ENCODE data around the gene NUP133. TPM values are rescaled to one million over a fixed set of nuclear protein-coding genes. Genes with fewer than 3 reads are reported as not detected.
"Not testable (repeated sequence)": the region's sequence is repeated elsewhere in the genome, so short reads cannot be mapped to it uniquely, and the experiment has no call there.

Gene NUP133
- total and polyA plus RNA-seq, 2 donors (not counting 1 experiment from before 2014, with no cell fraction given) = 10.5 to 50.5 TPM

- Histone ChIP-seq H3K27ac (ENCODE audit: low read length in 2 of 2) (no peak overlapping the region), H3K4me3 (ENCODE audit: control extremely low read depth in 1 of 5, extremely low read depth in 1 of 5, insufficient read depth in 1 of 5, low read depth in 2 of 5, low read length in 4 of 5) (no peak overlapping the region), H3K79me2 (ENCODE audit: control insufficient read depth, insufficient read depth, low read length) (no peaks in the 10 kb centered on the region), H2AFZ (ENCODE audit: insufficient read depth, low read depth, low read length, poor library complexity, severe bottlenecking) (no peak overlapping the region), H3K27me3 (replicated peaks in 1 of 4; ENCODE audit: control extremely low read depth in 1 of 4, control insufficient read depth in 3 of 4, insufficient read depth in 4 of 4, low read length in 3 of 4) (no peaks in the 10 kb centered on the region), H4K20me1 (ENCODE audit: control insufficient read depth, insufficient read depth, low read length, poor library complexity, severe bottlenecking) (no peaks in the 10 kb centered on the region), H3K9me3 (ENCODE audit: control extremely low read depth in 1 of 3, control insufficient read depth in 2 of 3, insufficient read depth in 1 of 3, low read length in 2 of 3) (peaks cover 0 to 4% (median 0%) of the 10 kb centered on the region in 3 donors), H3K36me3 (replicated peaks in 1 of 2; ENCODE audit: control extremely low read depth in 1 of 2, control insufficient read depth in 1 of 2, extremely low read depth in 1 of 2, insufficient read depth in 2 of 2, low read length in 1 of 2) (peaks cover 1 to 2% of the 10 kb centered on the region in 2 experiments), H3K4me1 (ENCODE audit: control insufficient read depth in 2 of 2, insufficient read depth in 2 of 2, low read length in 2 of 2) (peaks cover 0 to 4% of the 10 kb centered on the region in 2 donors), H3K9ac (ENCODE audit: low read length) (no peak overlapping the region), H3K4me2 (replicated peaks; ENCODE audit: low read depth, low read length, poor library complexity, severe bottlenecking) (no peak overlapping the region)
- no peak overlapping the region for H3K27ac Mint-ChIP-seq
- CTCF ChIA-PET = interaction anchor here (0.6 to 3.0 kb wide), 13 partner anchors 13 to 850 kb away, joined by 3 to 101 read pairs (median 4); no protein-coding TSS in a partner anchor
- 65% methylated on average over 2 of the region's 8 CpGs for WGBS (ENCODE audit: insufficient coverage)
- POLR2A ChIA-PET = interaction anchor here (0.6 kb wide), 2 partner anchors 10 to 790 kb away, joined by 4 to 11 read pairs; no protein-coding TSS in a partner anchor
- H3K4me1 Mint-ChIP-seq = peaks cover 2% of the 10 kb centered on the region
- H3K4me3 Mint-ChIP-seq = no peak overlapping the region
- intact Hi-C loops (cut with micrococcal nuclease) = loop anchor here (1.0 kb wide), 3 partner anchors 32 to 850 kb away; no protein-coding TSS in a partner anchor
- TF ChIP-seq CTCF (IDR thresholded peaks at IDR 0.05) (peak; percentile 84), EZH2 (IDR thresholded peaks at IDR 0.05; ENCODE audit: borderline replicate concordance, insufficient read depth, low read depth, low read length, poor library complexity, severe bottlenecking) (no peak)
- ATAC-seq (ENCODE audit: low read depth) (peak; percentile 85), DNase-seq (peak; percentile 76)
- no peaks in the 10 kb centered on the region for H3K27me3 Mint-ChIP-seq
- H3K9me3 Mint-ChIP-seq (ENCODE audit: insufficient read depth) = no peaks in the 10 kb centered on the region
Observed at GRCh38 chr1:229514578-229515275, 6.6 kb upstream of the NUP133 start.

DNA sequence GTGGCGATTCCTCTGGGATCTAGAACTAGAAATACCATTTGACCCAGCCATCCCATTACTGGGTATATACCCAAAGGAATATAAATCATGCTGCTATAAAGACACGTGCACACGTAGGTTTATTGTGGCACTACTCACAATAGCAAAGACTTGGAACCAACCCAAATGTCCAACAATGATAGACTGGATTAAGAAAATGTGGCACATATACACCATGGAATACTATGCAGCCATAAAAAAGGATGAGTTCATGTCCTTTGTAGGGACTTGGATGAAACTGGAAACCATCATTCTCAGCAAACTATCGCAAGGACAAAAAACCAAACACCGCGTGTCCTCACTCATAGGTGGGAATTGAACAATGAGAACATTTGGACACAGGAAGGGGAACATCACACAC, 3.5 kb upstream of the NUP133 start:
- Histone ChIP-seq H3K79me2 (ENCODE audit: control insufficient read depth, insufficient read depth, low read length) (peaks cover 15% of the 10 kb centered on the region), H3K4me1 (ENCODE audit: control insufficient read depth in 2 of 2, insufficient read depth in 2 of 2, low read length in 2 of 2) (peaks cover 16 to 17% of the 10 kb centered on the region in 2 donors)
- H3K27me3 ChIP-seq (replicated peaks in 1 of 4; ENCODE audit: control extremely low read depth in 1 of 4, control insufficient read depth in 3 of 4, insufficient read depth in 4 of 4, low read length in 3 of 4); intact Hi-C loops (cut with micrococcal nuclease); ATAC-seq (ENCODE audit: low read depth); H3K4me3 Mint-ChIP-seq; H3K9me3 Mint-ChIP-seq (ENCODE audit: insufficient read depth); H3K36me3 ChIP-seq (replicated peaks in 1 of 2; ENCODE audit: control extremely low read depth in 1 of 2, control insufficient read depth in 1 of 2, extremely low read depth in 1 of 2, insufficient read depth in 2 of 2, low read length in 1 of 2); DNase-seq; H3K4me3 ChIP-seq (ENCODE audit: control extremely low read depth in 1 of 5, extremely low read depth in 1 of 5, insufficient read depth in 1 of 5, low read depth in 2 of 5, low read length in 4 of 5); H2AFZ ChIP-seq (ENCODE audit: insufficient read depth, low read depth, low read length, poor library complexity, severe bottlenecking); H3K9ac ChIP-seq (ENCODE audit: low read length); H3K4me2 ChIP-seq (replicated peaks; ENCODE audit: low read depth, low read length, poor library complexity, severe bottlenecking); H4K20me1 ChIP-seq (ENCODE audit: control insufficient read depth, insufficient read depth, low read length, poor library complexity, severe bottlenecking); H3K27ac Mint-ChIP-seq; H3K27me3 Mint-ChIP-seq; H3K9me3 ChIP-seq (ENCODE audit: control extremely low read depth in 1 of 3, control insufficient read depth in 2 of 3, insufficient read depth in 1 of 3, low read length in 2 of 3); H3K27ac ChIP-seq (ENCODE audit: low read length in 2 of 2): not testable (repeated sequence)
- H3K4me1 Mint-ChIP-seq = peaks cover 23% of the 10 kb centered on the region
- CTCF ChIA-PET = interaction anchor here (1.1 kb wide), 1 partner anchor 251 kb away, joined by 3 read pairs; no protein-coding TSS in a partner anchor
- POLR2A ChIA-PET = interaction anchor here (0.6 to 0.9 kb wide), 2 partner anchors 23 to 30 kb away, joined by 3 read pairs; no protein-coding TSS in a partner anchor
- no CpG with 5 or more reads among the region's 6 CpGs for WGBS (ENCODE audit: insufficient coverage)

DNA sequence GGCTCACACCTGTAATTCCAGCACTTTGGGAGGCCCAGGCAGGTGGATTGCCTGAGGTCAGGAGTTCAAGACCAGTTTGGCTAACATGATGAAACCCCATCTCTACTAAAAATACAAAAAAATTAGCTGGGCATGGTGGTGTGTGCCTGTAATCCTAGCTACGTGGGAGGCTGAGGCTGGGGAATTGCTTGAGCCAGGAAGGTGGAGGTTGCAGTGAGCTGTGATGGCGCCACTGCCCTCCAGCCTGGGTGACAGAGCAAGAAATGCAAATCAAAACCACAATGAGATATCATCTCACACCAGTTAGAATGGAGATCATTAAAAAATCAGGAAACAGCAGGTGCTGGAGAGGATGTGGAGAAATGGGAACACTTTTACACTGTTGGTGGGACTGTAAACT, 3.1 kb upstream of the NUP133 start:
- not testable (repeated sequence) for H3K27ac Mint-ChIP-seq
- CTCF ChIA-PET = interaction anchor here (1.1 kb wide), 1 partner anchor 251 kb away, joined by 3 read pairs; no protein-coding TSS in a partner anchor

More for the DNA sequence above, 3.1 kb upstream of the NUP133 start:
- H3K4me1 Mint-ChIP-seq = peaks cover 23% of the 10 kb centered on the region
- H3K36me3 ChIP-seq (replicated peaks in 1 of 2; ENCODE audit: control extremely low read depth in 1 of 2, control insufficient read depth in 1 of 2, extremely low read depth in 1 of 2, insufficient read depth in 2 of 2, low read length in 1 of 2); H3K9me3 Mint-ChIP-seq (ENCODE audit: insufficient read depth); ATAC-seq (ENCODE audit: low read depth); H3K27me3 Mint-ChIP-seq; H3K27ac ChIP-seq (ENCODE audit: low read length in 2 of 2); H3K4me3 Mint-ChIP-seq; H3K27me3 ChIP-seq (replicated peaks in 1 of 4; ENCODE audit: control extremely low read depth in 1 of 4, control insufficient read depth in 3 of 4, insufficient read depth in 4 of 4, low read length in 3 of 4); intact Hi-C loops (cut with micrococcal nuclease); DNase-seq; H3K9ac ChIP-seq (ENCODE audit: low read length); H4K20me1 ChIP-seq (ENCODE audit: control insufficient read depth, insufficient read depth, low read length, poor library complexity, severe bottlenecking); H3K4me2 ChIP-seq (replicated peaks; ENCODE audit: low read depth, low read length, poor library complexity, severe bottlenecking); H2AFZ ChIP-seq (ENCODE audit: insufficient read depth, low read depth, low read length, poor library complexity, severe bottlenecking); H3K4me3 ChIP-seq (ENCODE audit: control extremely low read depth in 1 of 5, extremely low read depth in 1 of 5, insufficient read depth in 1 of 5, low read depth in 2 of 5, low read length in 4 of 5); H3K9me3 ChIP-seq (ENCODE audit: control extremely low read depth in 1 of 3, control insufficient read depth in 2 of 3, insufficient read depth in 1 of 3, low read length in 2 of 3): not testable (repeated sequence)
- Histone ChIP-seq H3K79me2 (ENCODE audit: control insufficient read depth, insufficient read depth, low read length) (peaks cover 19% of the 10 kb centered on the region), H3K4me1 (ENCODE audit: control insufficient read depth in 2 of 2, insufficient read depth in 2 of 2, low read length in 2 of 2) (peaks cover 17% of the 10 kb centered on the region in 2 donors)
- POLR2A ChIA-PET = interaction anchor here (0.6 to 0.9 kb wide), 2 partner anchors 22 to 29 kb away, joined by 3 read pairs; no protein-coding TSS in a partner anchor
- no CpG with 5 or more reads among the region's 2 CpGs for WGBS (ENCODE audit: insufficient coverage)
